HEK293 (cell line): ENCODE results near the gene MRPS18A.

Experiments
- ATF2 ChIP-seq: fragments of 450-650 bp; formaldehyde crosslinking; IDR thresholded peaks from 2 replicates; pipeline ENCODE4 v1.5.1; 2016; ENCODE audit warnings: missing biosample characterization, missing genetic modification characterization, low read depth
- CTCF ChIP-seq: fragments of 450-650 bp; formaldehyde crosslinking; IDR thresholded peaks from 2 replicates; pipeline ENCODE4 v1.5.1; 2016; ENCODE audit warnings: missing biosample characterization, missing genetic modification characterization
- PATZ1 ChIP-seq: fragments of 450-650 bp; formaldehyde crosslinking; IDR thresholded peaks from 2 replicates; pipeline ENCODE4 v1.5.1; 2016; ENCODE audit warnings: missing biosample characterization, missing genetic modification characterization
- YY1 ChIP-seq: fragments of 450-650 bp; formaldehyde crosslinking; IDR thresholded peaks from 2 replicates; pipeline ENCODE4 v1.5.1; 2018; ENCODE audit warnings: missing biosample characterization, missing genetic modification characterization
- ZBTB49 ChIP-seq: fragments of 450-650 bp; formaldehyde crosslinking; IDR thresholded peaks from 2 replicates; pipeline ENCODE4 v1.5.1; 2016; ENCODE audit warnings: missing biosample characterization, missing genetic modification characterization, low read depth
- ZBTB8A ChIP-seq: fragments of 450-650 bp; formaldehyde crosslinking; IDR thresholded peaks from 2 replicates; pipeline ENCODE4 v1.5.1; 2016; ENCODE audit warnings: missing biosample characterization, missing genetic modification characterization
- ZNF10 ChIP-seq: fragments of 450-650 bp; formaldehyde crosslinking; IDR thresholded peaks from 2 replicates; pipeline ENCODE4 v1.5.1; 2017; ENCODE audit warnings: missing biosample characterization, missing genetic modification characterization
- ZNF24 ChIP-seq: fragments of 450-650 bp; formaldehyde crosslinking; IDR thresholded peaks from 2 replicates; pipeline ENCODE4 v1.5.1; 2016; ENCODE audit warnings: missing biosample characterization, missing genetic modification characterization
- ZNF426 ChIP-seq: fragments of 450-650 bp; formaldehyde crosslinking; IDR thresholded peaks from 2 replicates; pipeline ENCODE4 v1.5.1; 2017; ENCODE audit warnings: missing biosample characterization, missing genetic modification characterization, mild to moderate bottlenecking, inconsistent platforms, moderate library complexity
- ZSCAN18 ChIP-seq: fragments of 450-650 bp; formaldehyde crosslinking; IDR thresholded peaks from 2 replicates; pipeline ENCODE4 v1.5.1; 2016; ENCODE audit warnings: missing biosample characterization, missing genetic modification characterization

GRCh38 chr6:43630980-43631619 is 56.5 kb downstream of the MRPS18A start:
- TF ChIP-seq CTCF (tag by site-specific recombination) (no peak), ATF2 (tag by site-specific recombination) (no peak), ZBTB8A (tag by site-specific recombination) (no peak), YY1 (no peak), ZNF10 (no peak), ZBTB49 (no peak), ZNF24 (no peak), PATZ1 (tag by site-specific recombination) (no peak), ZNF426 (tag by site-specific recombination) (no peak), ZSCAN18 (no peak)
